ENCODE results near the gene SNRPB.

Gene SNRPB

GRCh38 chr20:2416541-2417212, 53.9 kb downstream of the SNRPB start:
- no peaks in the 10 kb centered on the region for H3K36me3 ChIP-seq
- H3K27me3 ChIP-seq = peaks cover 94% of the 10 kb centered on the region
- H3K27ac ChIP-seq = no peak overlapping the region
- no peak overlapping the region for H3K4me3 ChIP-seq (ENCODE audit: low read depth in 1 of 2, low read length in 1 of 2)
- no peak for TF ChIP-seq CTCF (IDR thresholded peaks at IDR 0.05)
- no peaks in the 10 kb centered on the region for H3K4me1 ChIP-seq (ENCODE audit: control insufficient read depth in 1 of 2, insufficient read depth in 1 of 2, low read depth in 1 of 2, low read length in 1 of 2)
- no peaks in the 10 kb centered on the region for H3K9me3 ChIP-seq

Data from neutrophil (primary cell).